GM10266 (cell line): Measurements from ENCODE around the gene IQSEC3.

Experiments
- DNase-seq: peaks from one replicate; pipeline ENCODE4 v3.0.0; 2012; ENCODE audit errors: extremely low spot score
- CTCF ChIP-seq: IDR thresholded peaks from 2 replicates; pipeline ENCODE4 v1.5.1; 2012; ENCODE audit warnings: mild to moderate bottlenecking, low read depth; ENCODE audit not compliant: control insufficient read depth, insufficient read depth; ENCODE audit errors: missing control alignments

The IQSEC3 gene

DNA sequence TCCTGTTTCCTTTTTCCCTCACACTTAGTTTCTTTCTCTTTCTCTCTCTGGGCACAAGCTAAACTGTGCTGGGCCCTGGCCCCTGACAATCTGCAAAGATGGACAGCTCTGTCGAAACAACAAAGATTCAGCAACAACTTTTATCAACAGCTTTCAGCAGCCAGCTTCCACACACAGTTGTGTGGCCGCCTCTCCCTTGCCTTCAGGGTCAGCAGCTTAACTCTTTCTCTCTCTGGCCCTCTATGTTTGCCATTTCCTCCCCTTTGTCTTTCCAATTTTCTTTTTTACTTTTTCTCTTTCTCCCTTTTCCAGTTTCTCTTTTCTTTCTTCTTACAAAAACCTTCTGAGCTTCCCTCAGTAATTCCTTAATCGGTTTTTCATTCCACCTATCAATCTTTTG, 43.3 kb downstream of the IQSEC3 start:
- no peak for TF ChIP-seq CTCF
- no peak for DNase-seq

- no peak for DNase-seq
- TF ChIP-seq CTCF, result no peak
Measured at GRCh38 chr12:111699-112493, 45.3 kb downstream of the IQSEC3 start.

DNA sequence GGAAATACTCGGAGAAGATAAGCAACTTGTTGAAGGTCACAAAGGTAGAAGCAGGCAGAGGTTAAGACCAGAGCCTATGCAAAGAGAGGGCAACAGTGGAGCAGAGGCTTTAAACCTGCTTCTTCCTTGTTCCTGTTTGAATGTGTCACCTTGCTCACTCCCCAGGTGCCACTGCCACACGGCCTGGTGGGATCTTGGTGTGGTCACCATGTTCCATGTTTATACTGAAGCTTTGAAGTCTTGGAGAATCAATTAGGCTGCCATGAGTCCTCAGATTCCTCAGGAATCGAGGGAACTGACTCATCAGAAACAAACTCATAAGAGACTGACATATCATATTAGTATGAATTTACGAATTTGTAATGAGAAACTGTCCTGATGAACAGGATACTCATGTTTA, 46.8 kb downstream of the IQSEC3 start:
- no peak for DNase-seq
- no peak for TF ChIP-seq CTCF

DNA sequence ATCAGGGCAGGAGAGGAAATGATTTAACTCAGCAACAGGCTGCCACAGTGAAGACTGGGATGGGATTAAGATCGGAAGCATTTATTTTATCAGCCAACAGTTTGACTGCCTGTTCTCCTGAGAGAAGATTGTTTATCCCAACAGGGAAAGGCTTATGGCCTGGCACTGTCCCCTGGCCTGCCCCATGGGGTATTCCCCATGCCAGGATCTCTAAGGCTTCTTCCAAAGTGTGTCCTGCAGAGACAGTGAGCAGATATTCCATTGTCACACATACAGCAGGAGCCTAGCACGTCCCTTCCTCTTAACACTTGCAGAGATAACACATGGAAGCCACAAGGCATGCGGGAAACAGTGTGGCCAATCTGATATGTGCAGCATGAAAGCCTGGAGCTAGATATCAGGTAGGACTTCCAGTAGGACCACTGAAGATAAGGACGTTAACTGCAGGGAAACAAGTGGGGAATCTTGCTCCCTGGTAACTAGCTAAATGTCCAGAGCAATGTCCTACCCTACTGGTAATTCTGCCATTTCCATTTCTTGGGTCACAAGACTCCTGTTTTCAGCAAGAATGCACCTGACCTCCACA, 48.2 kb downstream of the IQSEC3 start:
- no peak for DNase-seq
- no peak for TF ChIP-seq CTCF

GRCh38 chr12:115518-115917, 49.0 kb downstream of the IQSEC3 start:
- DNase-seq, result no peak
- TF ChIP-seq CTCF, result no peak

DNA sequence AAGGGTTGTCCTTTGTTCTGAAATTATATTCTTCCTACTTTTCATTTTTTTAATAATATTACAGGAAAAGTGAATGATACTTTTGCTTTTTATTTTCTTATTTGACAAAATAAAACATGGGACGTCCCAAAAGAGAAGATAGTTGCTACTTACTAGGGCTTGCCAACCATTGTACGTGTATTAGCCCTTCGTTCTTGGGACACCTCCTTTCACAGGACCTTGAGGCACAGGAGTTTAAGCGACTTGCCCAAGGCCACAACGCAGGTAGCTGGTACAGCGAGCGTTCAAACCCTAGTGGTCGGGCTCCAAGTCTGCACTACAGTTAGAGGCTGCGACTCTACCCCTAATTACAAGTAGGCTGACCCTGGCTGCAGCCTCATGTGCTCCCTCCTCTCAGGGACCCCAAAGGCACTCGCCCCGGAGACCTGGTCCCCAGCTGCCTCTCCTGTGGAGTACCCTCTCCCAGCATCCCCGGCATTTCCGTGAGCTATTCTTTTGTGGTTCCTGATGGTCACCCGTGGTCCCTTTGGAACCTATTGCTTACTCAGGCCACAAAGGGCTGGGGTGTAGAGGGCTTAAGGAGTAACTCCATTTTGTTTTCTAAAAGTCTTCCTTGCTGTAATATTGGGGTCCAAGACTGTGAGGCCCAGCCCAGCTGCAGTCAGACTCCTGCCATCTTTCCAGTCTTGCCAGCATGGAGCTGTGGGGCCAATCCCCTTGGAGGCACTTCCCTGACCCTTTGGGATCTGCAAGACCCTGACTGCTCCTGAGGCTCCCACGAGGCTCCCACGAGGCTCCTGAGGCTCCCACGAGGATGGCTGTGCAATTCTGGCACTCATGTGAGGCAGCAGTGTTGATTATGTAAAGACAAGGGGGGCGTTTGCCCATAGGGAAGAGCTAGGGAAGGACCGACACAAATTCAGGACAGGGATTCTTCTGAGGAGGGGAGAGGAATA, 49.7 kb downstream of the IQSEC3 start:
- DNase-seq, result no peak
- TF ChIP-seq CTCF, result no peak
